Activated CD4-positive, CD25-positive, alpha-beta regulatory T cell treated with anti-CD3 and anti-CD28 coated beads, Interleukin-2, amount 50 U/mL, for 24 hours (primary cell): ENCODE data around the gene C2CD4C.

ENCODE experiments used
- ATAC-seq, 2 donors: fragments of 150-1000 bp; cut with Tn5 transposase; one replicate each; pipeline ENCODE4 v1.10.0; 2021; ENCODE audit warnings: mild to moderate bottlenecking in 1 of 2, moderate library complexity in 1 of 2

C2CD4C gene

GRCh38 chr19:379796-380195 lies 29.2 kb downstream of the C2CD4C start:
- no peak for ATAC-seq

DNA sequence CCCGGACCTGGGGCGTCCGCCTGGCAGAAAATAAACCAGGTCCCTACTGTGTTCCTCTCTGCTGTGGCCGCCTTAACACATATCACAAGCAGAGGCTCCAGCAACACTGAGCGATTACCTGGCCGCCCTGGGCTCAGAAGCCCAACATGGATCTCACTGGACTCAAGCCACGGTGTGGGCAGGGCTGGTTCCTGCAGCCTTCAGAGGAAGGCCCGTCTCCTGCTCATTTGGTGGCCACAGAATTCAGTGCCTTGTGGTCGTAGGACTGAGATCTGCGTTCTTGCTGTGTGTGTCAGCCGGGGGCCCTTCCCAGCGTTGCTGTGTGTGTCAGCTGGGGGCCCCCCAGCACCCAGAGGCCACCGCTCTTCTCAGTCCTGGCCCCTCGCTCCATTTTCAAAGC lies 30.2 kb downstream of the C2CD4C start:
- no peak for ATAC-seq

- ATAC-seq, result no peak
Observed at GRCh38 chr19:377801-378581, 31.0 kb downstream of the C2CD4C start.

- no peak for ATAC-seq
Observed at GRCh38 chr19:376111-376470, 32.9 kb downstream of the C2CD4C start.

DNA sequence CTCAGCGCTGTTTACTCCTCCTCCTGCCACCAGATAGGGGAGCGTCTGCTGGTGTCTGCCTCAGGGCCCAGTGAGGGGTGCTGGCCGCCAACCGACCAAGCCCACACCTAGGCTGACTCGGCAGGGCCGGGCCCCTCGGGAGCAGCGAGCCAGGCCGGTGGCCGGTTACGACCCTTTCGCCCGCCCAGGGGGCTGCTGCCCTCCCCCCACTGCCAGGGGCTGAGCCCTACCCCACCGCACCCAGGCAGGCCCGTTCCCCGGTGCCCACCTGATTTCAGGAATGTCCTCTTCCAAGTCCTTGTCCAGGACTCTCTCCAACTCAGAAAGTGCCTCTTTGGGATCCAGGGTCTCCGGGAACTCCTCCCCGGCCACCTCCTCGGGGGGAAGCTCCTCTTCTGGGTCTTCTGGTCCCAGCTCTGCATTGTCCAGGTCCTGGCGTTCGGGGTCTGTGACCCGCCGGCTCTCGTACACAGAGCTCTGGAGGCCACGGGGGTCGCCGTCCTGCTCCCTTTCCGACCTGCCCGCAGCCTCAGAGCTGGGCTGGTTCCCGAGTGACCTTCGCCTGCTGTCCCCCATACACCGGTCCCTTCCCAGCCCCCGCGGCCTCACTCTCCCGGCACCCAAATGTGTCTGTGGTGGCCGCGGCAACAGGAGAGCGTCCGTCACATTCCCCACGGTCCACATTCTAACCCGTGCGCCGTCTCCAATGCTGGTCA lies 33.4 kb downstream of the C2CD4C start:
- ATAC-seq, result no peak

- ATAC-seq, result no peak
Observed at GRCh38 chr19:374886-375235, 34.1 kb downstream of the C2CD4C start.

DNA sequence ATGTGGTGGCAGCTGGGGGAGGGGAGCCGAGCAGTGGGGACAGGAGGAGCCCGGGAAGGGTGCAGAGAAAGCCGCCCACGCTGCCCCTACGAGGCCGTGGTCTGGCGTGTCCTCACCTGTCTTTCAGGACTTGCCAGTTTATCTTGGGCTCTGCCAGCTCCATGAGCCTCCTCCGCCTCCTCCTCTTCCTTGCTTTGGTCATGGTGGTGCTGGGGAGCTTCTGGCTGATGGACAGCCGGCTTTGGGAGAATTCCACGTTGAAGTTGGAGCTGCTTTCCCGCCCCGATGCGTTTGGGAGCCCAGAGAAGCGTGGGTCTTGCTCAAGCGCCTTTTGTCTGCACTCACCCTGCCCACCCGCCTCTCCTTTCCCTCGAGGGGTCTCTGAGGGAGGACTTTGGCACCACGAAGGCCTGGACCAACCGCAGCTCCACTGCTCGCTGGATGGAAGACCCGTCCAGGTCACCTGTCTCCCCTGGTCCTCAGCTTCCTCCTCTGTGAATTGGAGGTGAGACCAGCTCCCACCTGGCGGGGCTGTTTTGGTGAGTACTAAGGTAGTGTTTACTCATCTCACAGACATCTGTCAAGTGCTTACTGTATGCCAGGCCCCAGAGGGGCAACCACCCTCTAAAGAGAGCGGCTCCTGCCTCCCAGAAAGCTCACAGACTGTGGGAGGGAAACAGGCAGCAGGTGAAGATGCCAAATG lies 34.6 kb downstream of the C2CD4C start:
- no peak for ATAC-seq

DNA sequence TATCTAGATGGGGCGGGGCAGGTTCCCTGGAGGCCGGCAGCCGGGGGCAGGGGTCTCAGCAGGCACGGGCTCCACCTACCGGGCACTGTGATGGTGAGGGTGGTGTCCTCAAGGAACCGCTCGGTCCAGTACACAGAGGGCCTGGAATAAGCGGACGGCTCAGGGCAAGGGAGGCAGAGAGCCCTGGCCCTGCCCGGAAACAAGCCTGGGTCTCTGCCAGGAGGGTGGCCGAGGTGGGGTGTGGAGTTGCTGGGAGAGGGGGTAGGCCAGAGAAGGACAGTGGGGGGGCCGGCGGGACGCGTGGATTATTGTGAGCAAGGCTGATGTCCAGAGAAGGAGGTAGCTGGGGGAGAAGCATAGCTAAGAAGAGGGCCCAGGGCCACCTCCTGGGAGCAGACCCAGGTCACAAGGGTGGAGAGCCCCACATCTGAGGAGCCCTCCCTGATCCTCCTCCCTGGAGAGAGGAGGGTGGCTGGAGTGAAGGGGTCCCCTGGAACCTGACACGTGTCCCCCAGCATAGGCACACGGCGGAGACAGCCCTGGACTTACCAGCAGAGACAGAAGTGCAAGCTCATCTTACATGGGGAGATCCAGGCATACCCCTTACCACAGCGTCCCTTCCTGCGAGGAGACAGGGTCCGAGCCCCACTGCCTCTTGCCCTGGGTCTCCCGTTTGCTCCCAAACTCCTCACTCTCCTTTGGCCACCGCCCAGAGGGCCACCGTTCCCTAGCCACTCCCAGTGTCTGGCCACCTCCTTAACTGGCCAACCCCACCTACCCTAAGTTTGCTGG lies 35.4 kb downstream of the C2CD4C start:
- no peak for ATAC-seq

DNA sequence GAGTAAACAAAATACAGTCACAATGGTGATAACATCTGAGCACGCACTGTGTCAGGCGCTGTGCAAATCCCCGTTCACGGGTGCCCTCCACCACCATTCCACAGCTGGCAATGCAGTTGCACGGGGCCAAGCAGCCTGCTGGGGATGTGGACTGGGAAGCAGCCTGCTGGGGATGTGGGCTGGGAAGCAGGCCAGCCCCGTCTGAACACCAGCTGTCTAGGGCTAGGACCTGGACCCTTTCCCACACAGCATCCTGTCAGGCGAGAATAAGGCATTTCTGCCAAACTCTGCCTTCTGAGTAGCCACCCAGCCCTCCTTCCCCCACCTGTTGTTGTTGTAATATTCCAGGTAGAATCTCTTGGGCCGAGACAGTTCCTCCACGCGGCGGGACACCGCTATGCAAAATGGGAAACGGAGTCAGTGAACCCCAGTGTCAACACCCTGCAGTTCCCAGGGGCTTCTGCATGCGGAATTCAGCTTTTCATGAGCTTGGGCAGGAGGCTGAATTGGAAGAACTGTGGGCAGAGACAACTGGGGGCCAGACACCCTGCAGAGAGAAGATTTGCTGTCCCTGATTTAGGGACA lies 36.5 kb downstream of the C2CD4C start:
- no peak for ATAC-seq

DNA sequence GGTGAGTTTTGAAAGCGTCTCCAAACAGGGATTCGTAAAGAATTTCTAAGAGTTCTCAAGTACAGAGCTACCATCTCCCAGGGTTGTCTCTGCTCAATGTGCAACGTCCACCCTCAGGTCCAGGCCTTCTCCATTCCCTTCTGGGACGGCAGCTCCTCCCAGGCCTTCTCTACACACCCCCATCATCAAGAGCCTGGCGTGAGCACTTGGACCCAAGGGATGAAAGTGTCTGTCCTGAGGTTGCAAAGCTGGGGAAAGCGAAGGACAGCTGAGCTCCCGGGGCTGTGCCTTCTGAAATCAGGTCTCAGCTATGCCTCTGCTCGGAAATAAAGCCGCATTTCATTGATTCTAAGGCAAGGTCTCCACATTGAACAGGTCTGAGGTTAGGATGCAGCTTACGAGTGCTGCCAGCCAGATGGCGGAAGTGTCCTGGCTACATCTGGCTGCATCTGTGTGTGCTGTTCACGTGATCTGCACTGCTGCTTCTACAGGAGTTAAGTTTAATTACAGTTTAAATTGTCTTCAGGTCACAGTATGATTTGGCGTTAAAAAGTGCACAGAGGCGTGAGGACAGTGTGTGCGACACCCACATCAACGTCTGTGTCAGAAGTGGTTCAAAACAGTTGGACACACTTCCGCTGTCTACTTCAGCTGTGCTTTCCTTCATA lies 37.3 kb downstream of the C2CD4C start:
- ATAC-seq, result no peak

GRCh38 chr19:370641-371330 lies 38.2 kb downstream of the C2CD4C start:
- ATAC-seq, result no peak

- ATAC-seq, result no peak
Observed at GRCh38 chr19:369876-370275, 39.1 kb downstream of the C2CD4C start.

DNA sequence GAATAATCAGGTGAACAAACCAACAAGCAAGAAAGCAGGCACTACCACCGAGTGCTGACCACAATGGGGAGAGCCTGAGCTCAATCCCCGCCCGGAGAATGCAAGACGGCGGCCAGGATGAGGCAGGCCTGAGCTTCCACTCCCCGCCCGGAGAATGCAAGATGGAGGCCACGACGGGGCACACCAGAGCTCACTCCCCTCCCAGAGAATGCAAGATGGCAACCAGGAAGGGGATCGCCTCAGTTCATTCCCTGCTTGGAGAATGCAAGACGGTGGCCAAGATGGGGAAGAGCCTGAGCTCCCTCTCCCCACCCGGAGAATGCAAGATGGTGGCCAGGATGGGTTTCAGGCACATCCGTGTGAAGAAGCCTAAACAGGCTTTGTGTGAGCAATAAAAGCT lies 39.7 kb downstream of the C2CD4C start:
- ATAC-seq, result no peak

- no peak for ATAC-seq
Observed at GRCh38 chr19:368630-369024, 40.3 kb downstream of the C2CD4C start.

- ATAC-seq, result no peak
Observed at GRCh38 chr19:367963-368629, 40.9 kb downstream of the C2CD4C start.

GRCh38 chr19:367561-367960 lies 41.4 kb downstream of the C2CD4C start:
- no peak for ATAC-seq

GRCh38 chr19:366951-367350 lies 42.0 kb downstream of the C2CD4C start:
- ATAC-seq, result no peak

DNA sequence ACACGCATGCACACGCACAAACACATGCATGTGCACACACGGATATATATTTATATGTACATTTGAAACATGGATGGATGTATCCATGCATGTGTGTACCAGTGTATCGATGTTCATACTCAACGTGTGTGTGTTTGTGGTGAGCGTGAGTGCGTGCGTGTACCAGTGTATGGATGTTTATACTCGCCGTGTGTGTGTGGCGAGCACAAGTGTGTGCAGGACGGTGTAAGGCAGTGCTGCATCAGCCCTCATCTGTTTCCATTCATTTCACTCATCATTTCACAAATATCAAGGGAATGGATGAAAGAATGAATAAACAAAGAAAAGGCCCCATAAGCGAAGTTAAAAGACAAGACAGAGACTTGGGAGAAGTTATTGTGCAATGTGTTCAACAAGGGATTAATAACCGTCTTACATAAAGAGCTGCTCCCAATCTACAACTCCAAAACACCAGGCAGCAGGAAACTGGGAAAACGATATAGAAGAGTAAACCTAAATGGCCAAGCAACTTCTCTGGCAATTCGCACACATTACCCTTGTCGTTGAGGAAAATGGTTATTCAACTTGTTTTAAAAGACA lies 42.7 kb downstream of the C2CD4C start:
- no peak for ATAC-seq

GRCh38 chr19:364496-365287 lies 44.3 kb downstream of the C2CD4C start:
- no peak for ATAC-seq

- no peak for ATAC-seq
Observed at GRCh38 chr19:362683-363082, 46.3 kb downstream of the C2CD4C start.
